IPS-15b (cell line): Measurements from ENCODE around the gene FOXP4.

Experiments used
- H3K27me3 ChIP-seq: one replicate; pipeline ENCODE4 v1.6.1; 2013; ENCODE audit warnings: low read length; ENCODE audit not compliant: control insufficient read depth, insufficient read depth
- H3K36me3 ChIP-seq: one replicate; pipeline ENCODE4 v1.6.1; 2013; ENCODE audit warnings: low read length; ENCODE audit not compliant: control insufficient read depth, insufficient read depth
- H3K4me1 ChIP-seq: one replicate; pipeline ENCODE4 v1.6.1; 2013; ENCODE audit warnings: mild to moderate bottlenecking, low read length; ENCODE audit not compliant: control insufficient read depth, insufficient read depth
- H3K4me3 ChIP-seq: one replicate; pipeline ENCODE4 v1.5.1; 2013; ENCODE audit warnings: low read depth, low read length
- H3K9ac ChIP-seq: one replicate; pipeline ENCODE4 v1.6.1; 2013; ENCODE audit warnings: low read depth, mild to moderate bottlenecking, low read length
- H3K9me3 ChIP-seq: one replicate; pipeline ENCODE4 v1.6.1; 2013; ENCODE audit warnings: mild to moderate bottlenecking, low read length; ENCODE audit not compliant: control insufficient read depth, insufficient read depth

The FOXP4 gene

DNA sequence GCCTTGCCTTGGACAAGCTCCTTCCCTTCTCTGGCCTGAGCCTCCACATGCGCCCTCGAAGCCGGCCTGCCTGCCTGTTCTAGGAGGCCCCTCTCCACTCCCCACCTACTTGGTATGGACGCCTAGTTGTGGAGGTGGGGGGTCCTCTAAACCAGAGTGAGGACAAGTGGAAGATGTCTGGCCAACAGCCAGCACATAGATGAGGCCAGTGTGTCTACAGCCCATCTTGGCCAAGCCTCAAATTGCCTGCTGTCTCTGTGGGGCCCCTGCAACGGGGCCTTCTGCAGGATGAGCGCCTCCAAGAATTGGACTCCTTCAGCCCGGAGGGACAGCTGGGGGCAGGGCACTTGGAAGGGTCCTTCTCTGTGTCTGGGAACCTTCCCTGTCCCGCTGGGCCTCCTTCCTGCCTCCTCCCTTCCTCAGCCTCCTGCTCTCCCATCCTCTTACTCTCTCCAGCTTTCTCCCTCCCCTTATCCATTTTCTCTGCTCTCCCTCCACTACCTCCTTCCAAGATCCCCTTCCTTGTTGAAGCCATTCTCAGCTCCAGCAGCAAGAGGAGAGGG is 93.7 kb downstream of the FOXP4 start:
- Histone ChIP-seq H3K4me3 (peak overlapping the region; percentile 78), H3K36me3 (no peaks in the 10 kb centered on the region), H3K9ac (no peak overlapping the region), H3K4me1 (peaks cover 16% of the 10 kb centered on the region), H3K27me3 (peaks cover 72% of the 10 kb centered on the region), H3K9me3 (no peaks in the 10 kb centered on the region)

GRCh38 chr6:41640426-41640825 is 94.2 kb downstream of the FOXP4 start:
- H3K4me3 ChIP-seq, result no peak overlapping the region
- H3K36me3 ChIP-seq, result no peaks in the 10 kb centered on the region
- H3K27me3 ChIP-seq, result peaks cover 67% of the 10 kb centered on the region
- H3K4me1 ChIP-seq, result peaks cover 18% of the 10 kb centered on the region
- no peaks in the 10 kb centered on the region for H3K9me3 ChIP-seq
- no peak overlapping the region for H3K9ac ChIP-seq

DNA sequence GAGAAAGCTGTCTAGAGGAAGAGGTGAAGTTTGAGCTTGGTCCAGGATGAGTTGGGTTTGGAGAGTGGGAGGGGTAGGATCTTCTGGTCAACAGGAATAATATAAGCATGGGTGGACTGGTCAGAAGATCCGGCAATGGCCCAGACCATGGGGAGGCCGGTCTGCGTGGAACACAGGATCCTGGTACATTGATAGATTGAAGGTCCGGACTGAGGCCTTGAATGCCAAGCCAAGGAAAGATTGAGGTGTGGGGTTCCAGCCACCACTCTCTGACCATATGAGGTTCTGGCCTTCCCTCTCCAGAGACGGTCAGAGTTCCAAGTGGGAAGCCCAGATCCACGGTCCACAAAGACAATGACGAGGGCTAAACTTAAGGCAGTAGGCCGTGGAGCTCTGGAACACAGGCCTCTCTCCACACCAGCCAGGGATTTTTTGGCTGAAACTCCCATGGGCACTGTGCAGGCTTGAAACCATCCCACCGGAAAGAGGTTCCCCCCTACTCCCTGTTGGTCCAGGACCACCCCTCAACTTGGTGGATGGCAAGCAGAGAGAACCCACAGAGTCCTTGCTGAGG is 95.3 kb downstream of the FOXP4 start:
- H3K4me3 ChIP-seq, result no peak overlapping the region
- H3K4me1 ChIP-seq, result peaks cover 20% of the 10 kb centered on the region
- no peaks in the 10 kb centered on the region for H3K36me3 ChIP-seq
- peaks cover 57% of the 10 kb centered on the region for H3K27me3 ChIP-seq
- no peaks in the 10 kb centered on the region for H3K9me3 ChIP-seq
- no peak overlapping the region for H3K9ac ChIP-seq

GRCh38 chr6:41642090-41642959 is 96.1 kb downstream of the FOXP4 start:
- Histone ChIP-seq H3K9ac (no peak overlapping the region), H3K27me3 (peaks cover 51% of the 10 kb centered on the region)

DNA sequence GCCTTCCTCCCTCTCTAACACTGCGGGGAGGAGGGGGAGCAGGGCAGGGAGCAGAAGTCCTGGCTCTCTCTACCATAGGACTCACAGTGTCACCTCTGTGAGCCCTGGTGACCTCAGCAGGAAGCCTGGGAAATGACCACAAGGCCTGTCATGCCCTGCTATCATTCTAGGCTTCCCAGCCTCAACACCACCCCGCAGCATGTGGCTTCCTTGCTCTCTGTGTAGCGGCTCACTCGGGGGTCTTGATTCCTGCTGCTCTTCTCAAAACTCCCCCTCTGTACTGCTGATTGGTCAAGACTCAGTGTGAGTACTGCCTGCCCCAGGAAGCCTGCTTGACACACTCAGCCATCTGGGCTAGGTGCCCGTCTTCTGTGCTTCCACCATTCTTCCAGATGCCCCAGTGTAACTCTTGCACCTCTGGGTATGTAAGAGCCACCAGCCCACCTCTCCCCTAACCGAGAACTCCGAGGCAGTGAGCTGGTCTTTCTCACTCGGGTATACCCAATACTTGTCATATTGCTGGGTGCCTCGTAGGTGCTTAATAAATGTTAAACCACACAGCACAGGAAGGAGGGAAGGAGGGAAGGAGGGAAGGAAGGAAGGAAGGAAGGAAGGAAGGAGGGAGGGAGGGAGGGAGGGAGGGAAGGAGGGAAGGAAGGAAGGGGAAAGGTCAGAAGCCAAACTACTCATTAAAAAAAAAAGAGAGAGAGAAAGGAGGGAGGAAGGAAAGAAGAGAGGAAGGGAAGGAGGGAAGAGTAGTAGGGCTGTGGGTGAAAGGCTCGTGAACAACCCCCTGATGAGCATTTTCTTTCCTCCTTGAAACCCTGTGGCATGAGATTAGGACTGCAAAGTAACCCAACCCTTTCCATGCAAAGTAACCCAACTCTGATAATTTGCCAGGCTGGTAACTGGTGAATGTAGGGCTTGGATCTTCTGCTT is 97.0 kb downstream of the FOXP4 start:
- no peaks in the 10 kb centered on the region for H3K9me3 ChIP-seq
- H3K4me3 ChIP-seq, result no peak overlapping the region
- H3K9ac ChIP-seq, result no peak overlapping the region
- peaks cover 8% of the 10 kb centered on the region for H3K36me3 ChIP-seq
- peaks cover 20% of the 10 kb centered on the region for H3K4me1 ChIP-seq
- peaks cover 44% of the 10 kb centered on the region for H3K27me3 ChIP-seq

More at GRCh38 chr6:41642090-41642959, 96.1 kb downstream of the FOXP4 start:
- H3K9me3 ChIP-seq, result no peaks in the 10 kb centered on the region
- no peak overlapping the region for H3K4me3 ChIP-seq
- peaks cover 20% of the 10 kb centered on the region for H3K4me1 ChIP-seq
- peaks cover 3% of the 10 kb centered on the region for H3K36me3 ChIP-seq

DNA sequence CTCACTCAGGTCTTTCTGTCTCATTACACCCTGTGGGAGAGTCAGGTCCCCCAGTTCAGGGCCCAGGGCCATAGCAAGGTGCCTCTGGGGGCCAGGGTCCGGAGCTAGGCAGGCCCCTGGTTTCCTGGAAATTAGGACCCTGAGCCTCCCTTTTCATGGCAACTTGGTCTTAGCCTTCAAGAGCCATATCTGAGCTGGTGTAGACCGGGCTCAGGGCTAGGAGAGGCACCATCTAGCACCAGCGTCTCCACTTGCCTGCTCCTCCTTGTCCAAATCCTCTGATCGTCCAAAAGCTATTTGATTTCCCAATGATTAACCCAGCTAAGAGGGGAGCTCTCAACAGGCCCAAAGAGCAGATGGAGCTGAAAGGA is 97.7 kb downstream of the FOXP4 start:
- Histone ChIP-seq H3K4me3 (no peak overlapping the region), H3K36me3 (peaks cover 9% of the 10 kb centered on the region), H3K27me3 (peaks cover 44% of the 10 kb centered on the region), H3K9ac (no peak overlapping the region), H3K4me1 (peaks cover 20% of the 10 kb centered on the region), H3K9me3 (no peaks in the 10 kb centered on the region)

DNA sequence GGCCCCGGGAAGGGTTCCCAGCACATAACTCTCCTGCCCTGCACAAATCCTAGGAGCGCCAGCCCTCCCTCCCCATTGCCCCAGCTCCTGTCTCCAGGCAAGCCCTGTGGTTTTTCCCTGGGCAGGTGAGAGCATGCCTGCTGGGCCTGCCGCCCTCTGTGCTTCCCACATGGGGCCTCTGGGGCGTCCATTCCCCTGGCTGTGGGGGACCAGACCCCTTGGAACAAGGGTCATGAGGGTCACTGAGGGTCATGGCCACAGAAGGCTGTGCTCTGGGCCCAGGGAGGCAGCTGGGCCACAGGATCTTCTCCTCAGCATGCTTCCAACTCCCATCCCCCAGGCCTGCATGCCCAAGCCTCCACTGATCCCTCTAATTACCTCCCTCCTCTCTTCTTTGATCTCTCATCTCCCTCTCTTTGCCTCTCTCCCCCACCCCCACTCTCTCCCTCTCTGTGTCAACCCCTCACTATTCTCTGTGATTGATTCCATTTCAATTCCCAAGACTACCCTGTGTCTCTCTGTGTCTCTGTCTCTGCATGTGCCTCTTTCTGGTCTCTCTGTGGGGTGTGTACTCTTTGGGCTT is 98.2 kb downstream of the FOXP4 start:
- H3K27me3 ChIP-seq, result peaks cover 43% of the 10 kb centered on the region
- no peak overlapping the region for H3K9ac ChIP-seq
- no peak overlapping the region for H3K4me3 ChIP-seq
- H3K36me3 ChIP-seq, result peaks cover 9% of the 10 kb centered on the region
- H3K9me3 ChIP-seq, result no peaks in the 10 kb centered on the region
- H3K4me1 ChIP-seq, result peaks cover 19% of the 10 kb centered on the region

GRCh38 chr6:41645007-41645618 is 98.9 kb downstream of the FOXP4 start:
- Histone ChIP-seq H3K4me1 (peaks cover 14% of the 10 kb centered on the region), H3K4me3 (no peak overlapping the region), H3K9me3 (no peaks in the 10 kb centered on the region), H3K9ac (no peak overlapping the region), H3K27me3 (peaks cover 35% of the 10 kb centered on the region), H3K36me3 (peaks cover 13% of the 10 kb centered on the region)

GRCh38 chr6:41646026-41646795 is 100.0 kb downstream of the FOXP4 start:
- peaks cover 14% of the 10 kb centered on the region for H3K4me1 ChIP-seq
- no peaks in the 10 kb centered on the region for H3K9me3 ChIP-seq
- no peak overlapping the region for H3K4me3 ChIP-seq
- H3K36me3 ChIP-seq, result peaks cover 13% of the 10 kb centered on the region
- H3K27me3 ChIP-seq, result peaks cover 24% of the 10 kb centered on the region
- no peak overlapping the region for H3K9ac ChIP-seq

- Histone ChIP-seq H3K4me1 (peaks cover 14% of the 10 kb centered on the region), H3K36me3 (peaks cover 13% of the 10 kb centered on the region), H3K9ac (no peak overlapping the region), H3K9me3 (no peaks in the 10 kb centered on the region), H3K4me3 (no peak overlapping the region), H3K27me3 (peaks cover 16% of the 10 kb centered on the region)
Measured at GRCh38 chr6:41647061-41647511, 100.9 kb downstream of the FOXP4 start.
